ENCODE results near the gene OLFML3. TPM values are rescaled to one million over a fixed set of nuclear protein-coding genes. Genes with fewer than 3 reads are reported as not detected.

The OLFML3 gene
- total RNA-seq, 1 donor from 2014 or later, result 37.0 TPM

GRCh38 chr1:113934006-113934405, 45.3 kb upstream of the OLFML3 start:
- no peaks in the 10 kb centered on the region for H3K27me3 Mint-ChIP-seq (ENCODE audit: unreplicated experiment)
- H3K4me1 Mint-ChIP-seq (ENCODE audit: unreplicated experiment), result peaks cover 53% of the 10 kb centered on the region
- H3K36me3 Mint-ChIP-seq (ENCODE audit: unreplicated experiment), result no peaks in the 10 kb centered on the region
- H3K4me3 Mint-ChIP-seq (ENCODE audit: unreplicated experiment), result no peak overlapping the region
- no peak for DNase-seq (ENCODE audit: extremely low spot score, unreplicated experiment)
- TF ChIP-seq CTCF (IDR thresholded peaks at IDR 0.05), result no peak
- H3K27ac Mint-ChIP-seq (ENCODE audit: unreplicated experiment), result no peak overlapping the region
- no peaks in the 10 kb centered on the region for H3K9me3 Mint-ChIP-seq (ENCODE audit: unreplicated experiment)

GRCh38 chr1:113934511-113935055, 44.7 kb upstream of the OLFML3 start:
- TF ChIP-seq CTCF (IDR thresholded peaks at IDR 0.05), result no peak
- no peak for DNase-seq (ENCODE audit: extremely low spot score, unreplicated experiment)
- Mint-ChIP-seq H3K9me3 (ENCODE audit: unreplicated experiment) (no peaks in the 10 kb centered on the region), H3K4me1 (ENCODE audit: unreplicated experiment) (peaks cover 58% of the 10 kb centered on the region), H3K36me3 (ENCODE audit: unreplicated experiment) (no peaks in the 10 kb centered on the region), H3K27me3 (ENCODE audit: unreplicated experiment) (no peaks in the 10 kb centered on the region), H3K4me3 (ENCODE audit: unreplicated experiment) (no peak overlapping the region), H3K27ac (ENCODE audit: unreplicated experiment) (no peak overlapping the region)

GRCh38 chr1:113935176-113935575, 44.1 kb upstream of the OLFML3 start:
- Mint-ChIP-seq H3K27ac (ENCODE audit: unreplicated experiment) (no peak overlapping the region), H3K27me3 (ENCODE audit: unreplicated experiment) (no peaks in the 10 kb centered on the region), H3K9me3 (ENCODE audit: unreplicated experiment) (no peaks in the 10 kb centered on the region), H3K4me3 (ENCODE audit: unreplicated experiment) (no peak overlapping the region), H3K4me1 (ENCODE audit: unreplicated experiment) (peaks cover 59% of the 10 kb centered on the region), H3K36me3 (ENCODE audit: unreplicated experiment) (peaks cover under 1% of the 10 kb centered on the region)
- no peak for TF ChIP-seq CTCF (IDR thresholded peaks at IDR 0.05)
- DNase-seq (ENCODE audit: extremely low spot score, unreplicated experiment), result no peak

GRCh38 chr1:113935970-113936369, 43.3 kb upstream of the OLFML3 start:
- Mint-ChIP-seq H3K27me3 (ENCODE audit: unreplicated experiment) (no peaks in the 10 kb centered on the region), H3K9me3 (ENCODE audit: unreplicated experiment) (no peaks in the 10 kb centered on the region), H3K36me3 (ENCODE audit: unreplicated experiment) (peaks cover 8% of the 10 kb centered on the region), H3K4me3 (ENCODE audit: unreplicated experiment) (no peak overlapping the region), H3K4me1 (ENCODE audit: unreplicated experiment) (peaks cover 51% of the 10 kb centered on the region), H3K27ac (ENCODE audit: unreplicated experiment) (peak overlapping the region; percentile 15)
- DNase-seq (ENCODE audit: extremely low spot score, unreplicated experiment), result no peak
- no peak for TF ChIP-seq CTCF (IDR thresholded peaks at IDR 0.05)

GRCh38 chr1:113937146-113937545, 42.1 kb upstream of the OLFML3 start:
- Mint-ChIP-seq H3K27me3 (ENCODE audit: unreplicated experiment) (no peaks in the 10 kb centered on the region), H3K36me3 (ENCODE audit: unreplicated experiment) (peaks cover 10% of the 10 kb centered on the region), H3K27ac (ENCODE audit: unreplicated experiment) (no peak overlapping the region), H3K9me3 (ENCODE audit: unreplicated experiment) (no peaks in the 10 kb centered on the region), H3K4me1 (ENCODE audit: unreplicated experiment) (peaks cover 40% of the 10 kb centered on the region), H3K4me3 (ENCODE audit: unreplicated experiment) (no peak overlapping the region)
- no peak for TF ChIP-seq CTCF (IDR thresholded peaks at IDR 0.05)
- DNase-seq (ENCODE audit: extremely low spot score, unreplicated experiment), result no peak
